ENCODE data around the gene RBM7. TPM values are rescaled to one million over a fixed set of nuclear protein-coding genes. Genes with fewer than 3 reads are reported as not detected.

Gene RBM7
- total and polyA plus RNA-seq, 2 of the 8 experiments (the other 6 are each of a cell fraction or from before 2014, with no cell fraction given): 18.0 to 45.7 TPM

- Histone ChIP-seq H2BK120ac (replicated peaks; ENCODE audit: low read depth, low read length) (no peak overlapping the region), H3K27me3 (replicated peaks in 1 of 4; ENCODE audit: control insufficient read depth in 3 of 4, extremely low read depth in 1 of 4, insufficient read depth in 3 of 4, low read length in 3 of 4) (no peaks in the 10 kb centered on the region), H2BK12ac (ENCODE audit: low read depth, low read length) (no peak overlapping the region), H3K4me1 (replicated peaks in 1 of 4; ENCODE audit: control insufficient read depth in 3 of 4, insufficient read depth in 4 of 4, low read length in 3 of 4) (no peaks in the 10 kb centered on the region; a peak in 1 of 7 replicates), H3K36me3 (ENCODE audit: control insufficient read depth in 2 of 4, insufficient read depth in 4 of 4, low read length in 3 of 4) (no peaks in the 10 kb centered on the region), H4K8ac (ENCODE audit: extremely low read depth, insufficient read depth, low read length) (no peak overlapping the region), H3K14ac (ENCODE audit: insufficient read length) (no peak overlapping the region), H3K79me2 (ENCODE audit: control insufficient read depth in 1 of 2, insufficient read depth in 2 of 2, low read length in 2 of 2) (no peaks in the 10 kb centered on the region), H3K18ac (ENCODE audit: extremely low read depth, low read length) (no peak overlapping the region), H2BK20ac (ENCODE audit: low read length) (no peak overlapping the region), H3K9ac (replicated peaks in 1 of 4; ENCODE audit: extremely low read depth in 1 of 4, low read depth in 3 of 4, low read length in 3 of 4) (no peak overlapping the region), H3K79me1 (ENCODE audit: low read depth, low read length) (no peaks in the 10 kb centered on the region), H3K9me3 (ENCODE audit: insufficient read depth in 2 of 2, low read depth in 1 of 2, low read length in 1 of 2) (no peaks in the 10 kb centered on the region), H2AFZ (ENCODE audit: low read length) (no peak overlapping the region), H4K20me1 (replicated peaks in 1 of 2; ENCODE audit: control insufficient read depth in 1 of 2, insufficient read depth in 2 of 2, low read length in 2 of 2) (no peaks in the 10 kb centered on the region), H3K23ac (ENCODE audit: insufficient read length) (no peak overlapping the region), H2BK15ac (ENCODE audit: low read length) (no peak overlapping the region), H2AK5ac (ENCODE audit: low read depth, low read length) (no peak overlapping the region), H3K4ac (replicated peaks; ENCODE audit: insufficient read length, low read depth, low read length) (no peak overlapping the region), H4K91ac (replicated peaks; ENCODE audit: insufficient read length, low read length) (no peak overlapping the region), H3K56ac (replicated peaks; ENCODE audit: insufficient read length, low read depth, low read length) (no peak overlapping the region), H4K5ac (ENCODE audit: insufficient read length, low read depth, low read length) (no peak overlapping the region), H3K4me2 (ENCODE audit: insufficient read depth in 1 of 2, low read depth in 2 of 2, low read length in 2 of 2) (no peak overlapping the region), H3K4me3 (ENCODE audit: extremely low read depth in 1 of 4, insufficient read depth in 2 of 4, low read depth in 3 of 4, low read length in 4 of 4) (no peak overlapping the region), H3K23me2 (ENCODE audit: low read depth, low read length) (no peaks in the 10 kb centered on the region), H3K27ac (ENCODE audit: low read depth, low read length) (no peak overlapping the region), H2BK5ac (ENCODE audit: low read depth, low read length) (no peak overlapping the region)
- POLR2A ChIA-PET (ENCODE audit: partially characterized antibody): interaction anchor here (1.3 to 1.6 kb wide), 2 partner anchors 11 to 14 kb away, joined by 3 to 4 read pairs; no protein-coding TSS in a partner anchor
- no peak for FAIRE-seq
- DNase-seq (ENCODE audit: low read depth in 1 of 2, low spot score in 2 of 2): no peak
- 86% methylated on average over 4 of the region's 4 CpGs; no CpG with 5 or more reads in 1 of the 2 experiments for WGBS, 2 experiments (ENCODE audit: extremely low coverage in 1 of 2, insufficient coverage in 1 of 2, insufficient read length in 1 of 2, insufficient replicate concordance in 2 of 2, low coverage in 1 of 2, low lambda C conversion rate in 2 of 2, missing lambda C conversion rate in 1 of 2)
- CTCF ChIA-PET (ENCODE audit: partially characterized antibody): interaction anchor here (0.7 to 2.4 kb wide), 7 partner anchors 8 to 180 kb away, joined by 3 to 8 read pairs (median 5); no protein-coding TSS in a partner anchor
- TF ChIP-seq GTF2F1 (IDR thresholded peaks at IDR 0.05; ENCODE audit: borderline replicate concordance, low read depth, low read length) (no peak), CEBPB (IDR thresholded peaks at IDR 0.05; ENCODE audit: low read depth, low read length) (no peak), SIRT6 (IDR thresholded peaks at IDR 0.05; ENCODE audit: low read length) (no peak), JUN (IDR thresholded peaks at IDR 0.05; ENCODE audit: low read depth, low read length) (no peak), SIN3A (conservative IDR thresholded peaks at IDR 0.05 in 1 of 2, IDR thresholded peaks at IDR 0.05 in 1 of 2; ENCODE audit: low read depth in 1 of 2, low read length in 2 of 2) (no peak), EGR1 (IDR thresholded peaks at IDR 0.05; ENCODE audit: borderline replicate concordance, low read depth, low read length) (no peak)
- TF ChIP-seq, protein P1, sequence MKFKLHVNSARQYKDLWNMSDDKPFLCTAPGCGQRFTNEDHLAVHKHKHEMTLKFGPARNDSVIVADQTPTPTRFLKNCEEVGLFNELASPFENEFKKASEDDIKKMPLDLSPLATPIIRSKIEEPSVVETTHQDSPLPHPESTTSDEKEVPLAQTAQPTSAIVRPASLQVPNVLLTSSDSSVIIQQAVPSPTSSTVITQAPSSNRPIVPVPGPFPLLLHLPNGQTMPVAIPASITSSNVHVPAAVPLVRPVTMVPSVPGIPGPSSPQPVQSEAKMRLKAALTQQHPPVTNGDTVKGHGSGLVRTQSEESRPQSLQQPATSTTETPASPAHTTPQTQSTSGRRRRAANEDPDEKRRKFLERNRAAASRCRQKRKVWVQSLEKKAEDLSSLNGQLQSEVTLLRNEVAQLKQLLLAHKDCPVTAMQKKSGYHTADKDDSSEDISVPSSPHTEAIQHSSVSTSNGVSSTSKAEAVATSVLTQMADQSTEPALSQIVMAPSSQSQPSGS (IDR thresholded peaks at IDR 0.05; ENCODE audit: low read length): no peak
- TF ChIP-seq, protein P2, sequence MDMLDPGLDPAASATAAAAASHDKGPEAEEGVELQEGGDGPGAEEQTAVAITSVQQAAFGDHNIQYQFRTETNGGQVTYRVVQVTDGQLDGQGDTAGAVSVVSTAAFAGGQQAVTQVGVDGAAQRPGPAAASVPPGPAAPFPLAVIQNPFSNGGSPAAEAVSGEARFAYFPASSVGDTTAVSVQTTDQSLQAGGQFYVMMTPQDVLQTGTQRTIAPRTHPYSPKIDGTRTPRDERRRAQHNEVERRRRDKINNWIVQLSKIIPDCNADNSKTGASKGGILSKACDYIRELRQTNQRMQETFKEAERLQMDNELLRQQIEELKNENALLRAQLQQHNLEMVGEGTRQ (IDR thresholded peaks at IDR 0.05; ENCODE audit: low read length): no peak
These were observed 7.5 kb upstream of the RBM7 start for GRCh38 chr11:114392735-114393667.
